Neural progenitor cell (in vitro differentiated cells): ENCODE results near the gene SRBD1. TPM values are rescaled to one million over a fixed set of nuclear protein-coding genes. Genes with fewer than 3 reads are reported as not detected.

Source experiments
- DNase-seq: peaks from one replicate; pipeline ENCODE4 v3.0.0-alpha.2; 2016; ENCODE audit warnings: low spot score
- H2AFZ ChIP-seq: fragments of 200-600 bp; sonication (generic); replicated peaks from 2 replicates; pipeline ENCODE4 v1.6.1; 2016; ENCODE audit warnings: antibody characterized with exemption
- H3F3A ChIP-seq: fragments of 200-600 bp; sonication (generic); 2 replicates; pipeline ENCODE4 v1.6.1; 2016; ENCODE audit warnings: antibody characterized with exemption, low read depth
- H3K27ac ChIP-seq: fragments of 200-600 bp; sonication (generic); 2 replicates; pipeline ENCODE4 v1.5.1; 2016; ENCODE audit warnings: mild to moderate bottlenecking
- H3K27me3 ChIP-seq: fragments of 200-600 bp; sonication (generic); 2 replicates; pipeline ENCODE4 v1.6.1; 2016; ENCODE audit warnings: mild to moderate bottlenecking, moderate library complexity
- H3K36me3 ChIP-seq: fragments of 200-600 bp; sonication (generic); 2 replicates; pipeline ENCODE4 v1.5.1; 2016
- H3K4me1 ChIP-seq: fragments of 200-600 bp; sonication (generic); 2 replicates; pipeline ENCODE4 v1.6.1; 2016; ENCODE audit warnings: mixed run types
- H3K4me2 ChIP-seq: fragments of 200-600 bp; sonication (generic); 2 replicates; pipeline ENCODE4 v1.6.1; 2016
- H3K4me3 ChIP-seq: fragments of 200-600 bp; sonication (generic); 2 replicates; pipeline ENCODE4 v1.5.1; 2016
- H3K79me2 ChIP-seq: fragments of 200-600 bp; sonication (generic); 2 replicates; pipeline ENCODE4 v1.6.1; 2016; ENCODE audit warnings: low read depth
- H3K9ac ChIP-seq: fragments of 200-600 bp; sonication (generic); 2 replicates; pipeline ENCODE4 v1.6.1; 2016
- H3K9me3 ChIP-seq: fragments of 200-600 bp; sonication (generic); 2 replicates; pipeline ENCODE4 v1.5.1; 2016; ENCODE audit warnings: low read depth
- H4K20me1 ChIP-seq: fragments of 200-600 bp; sonication (generic); 2 replicates; pipeline ENCODE4 v1.6.1; 2016; ENCODE audit warnings: low read depth
- H3K27ac Mint-ChIP-seq: 3 replicates; pipeline ENCODE4 v1.8.0; 2021; ENCODE audit warnings: mixed read lengths
- H3K27me3 Mint-ChIP-seq: 2 replicates; pipeline ENCODE4 v1.8.0; 2022; ENCODE audit warnings: low read depth, mild to moderate bottlenecking, inconsistent platforms, moderate library complexity, mixed read lengths; ENCODE audit not compliant: insufficient read depth
- H3K36me3 Mint-ChIP-seq: 3 replicates; pipeline ENCODE4 v1.8.0; 2021; ENCODE audit warnings: mixed read lengths
- H3K4me1 Mint-ChIP-seq: 3 replicates; pipeline ENCODE4 v1.8.0; 2021; ENCODE audit warnings: mixed read lengths
- H3K4me3 Mint-ChIP-seq: 3 replicates; pipeline ENCODE4 v1.8.0; 2021; ENCODE audit warnings: mild to moderate bottlenecking, moderate library complexity, mixed read lengths
- H3K9me3 Mint-ChIP-seq: 3 replicates; pipeline ENCODE4 v1.8.0; 2020; ENCODE audit warnings: mixed read lengths
- EZH2 ChIP-seq: fragments of 200-600 bp; sonication (generic); IDR thresholded peaks from 2 replicates; pipeline ENCODE4 v1.6.1; 2017; ENCODE audit warnings: antibody characterized with exemption, mild to moderate bottlenecking, moderate library complexity
- EZH2phosphoT487 ChIP-seq: fragments of 200-600 bp; sonication (generic); IDR thresholded peaks from 2 replicates; pipeline ENCODE4 v1.6.1; 2017; ENCODE audit warnings: antibody characterized with exemption
- total RNA-seq: library from RNA; depleted of rRNA; stranded (reverse); fragments of >200 nt; gene quantifications from 2 replicates; pipeline ENCODE4 v1.2.3, GENCODE V29; 2015; ENCODE audit warnings: low replicate concordance
- TF ChIP-seq, protein P1 (sequence below): fragments of 200-600 bp; sonication (generic); IDR thresholded peaks from 2 replicates; pipeline ENCODE4 v1.5.1; 2017; ENCODE audit warnings: antibody characterized with exemption, mild to moderate bottlenecking

Gene SRBD1
- total RNA-seq, 1 donor from 2014 or later: 37.2 TPM

DNA sequence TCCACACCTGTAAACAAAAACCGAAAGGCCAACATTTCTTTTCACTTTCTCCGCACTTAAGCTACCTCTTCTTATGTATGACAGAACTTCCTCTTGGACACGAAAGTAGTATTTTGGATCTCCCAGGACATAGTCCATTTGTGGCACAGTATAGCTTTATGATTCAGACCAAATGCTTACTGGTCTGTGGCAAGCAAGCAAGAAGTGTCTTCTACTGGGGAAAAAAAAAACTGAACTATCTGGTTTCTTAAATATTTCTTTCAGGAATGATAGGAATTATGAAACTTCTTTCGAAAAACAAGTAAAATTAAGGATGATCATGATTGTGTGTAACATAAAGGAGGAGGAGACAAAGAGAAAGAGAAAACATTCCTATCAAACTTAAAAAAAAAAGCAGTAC, 33.6 kb downstream of the SRBD1 start:
- Histone ChIP-seq H3K9ac (no peak overlapping the region), H3K4me3 (no peak overlapping the region), H2AFZ (no peak overlapping the region), H3K27me3 (no peaks in the 10 kb centered on the region), H3K27ac (no peak overlapping the region), H3F3A (no peaks in the 10 kb centered on the region), H4K20me1 (no peaks in the 10 kb centered on the region), H3K4me2 (no peak overlapping the region), H3K9me3 (no peaks in the 10 kb centered on the region), H3K79me2 (no peaks in the 10 kb centered on the region), H3K36me3 (peaks cover 6% of the 10 kb centered on the region), H3K4me1 (no peaks in the 10 kb centered on the region)
- no peak overlapping the region for H3K27ac Mint-ChIP-seq
- peaks cover 17% of the 10 kb centered on the region for H3K36me3 Mint-ChIP-seq
- no peaks in the 10 kb centered on the region for H3K27me3 Mint-ChIP-seq
- TF ChIP-seq EZH2phosphoT487 (no peak), EZH2 (no peak)
- TF ChIP-seq, protein P1, sequence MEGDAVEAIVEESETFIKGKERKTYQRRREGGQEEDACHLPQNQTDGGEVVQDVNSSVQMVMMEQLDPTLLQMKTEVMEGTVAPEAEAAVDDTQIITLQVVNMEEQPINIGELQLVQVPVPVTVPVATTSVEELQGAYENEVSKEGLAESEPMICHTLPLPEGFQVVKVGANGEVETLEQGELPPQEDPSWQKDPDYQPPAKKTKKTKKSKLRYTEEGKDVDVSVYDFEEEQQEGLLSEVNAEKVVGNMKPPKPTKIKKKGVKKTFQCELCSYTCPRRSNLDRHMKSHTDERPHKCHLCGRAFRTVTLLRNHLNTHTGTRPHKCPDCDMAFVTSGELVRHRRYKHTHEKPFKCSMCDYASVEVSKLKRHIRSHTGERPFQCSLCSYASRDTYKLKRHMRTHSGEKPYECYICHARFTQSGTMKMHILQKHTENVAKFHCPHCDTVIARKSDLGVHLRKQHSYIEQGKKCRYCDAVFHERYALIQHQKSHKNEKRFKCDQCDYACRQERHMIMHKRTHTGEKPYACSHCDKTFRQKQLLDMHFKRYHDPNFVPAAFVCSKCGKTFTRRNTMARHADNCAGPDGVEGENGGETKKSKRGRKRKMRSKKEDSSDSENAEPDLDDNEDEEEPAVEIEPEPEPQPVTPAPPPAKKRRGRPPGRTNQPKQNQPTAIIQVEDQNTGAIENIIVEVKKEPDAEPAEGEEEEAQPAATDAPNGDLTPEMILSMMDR: no peak
- H3K4me1 Mint-ChIP-seq: peaks cover 21% of the 10 kb centered on the region
- DNase-seq: no peak
- no peak overlapping the region for H3K4me3 Mint-ChIP-seq
- no peaks in the 10 kb centered on the region for H3K9me3 Mint-ChIP-seq

- H3K36me3 ChIP-seq: peaks cover 10% of the 10 kb centered on the region
- H2AFZ ChIP-seq: no peak overlapping the region
- H3K27ac Mint-ChIP-seq: no peak overlapping the region
- H3K27me3 ChIP-seq: no peaks in the 10 kb centered on the region
- no peak overlapping the region for H3K4me2 ChIP-seq
- no peaks in the 10 kb centered on the region for H3K79me2 ChIP-seq
- no peak for DNase-seq
- no peak overlapping the region for H3K27ac ChIP-seq
- no peak overlapping the region for H3K9ac ChIP-seq
- no peaks in the 10 kb centered on the region for H3K27me3 Mint-ChIP-seq
- no peaks in the 10 kb centered on the region for H3F3A ChIP-seq
- no peaks in the 10 kb centered on the region for H3K9me3 ChIP-seq
- peaks cover 5% of the 10 kb centered on the region for H3K9me3 Mint-ChIP-seq
- no peak overlapping the region for H3K4me3 ChIP-seq
- H3K36me3 Mint-ChIP-seq: peaks cover 24% of the 10 kb centered on the region
- H3K4me3 Mint-ChIP-seq: no peak overlapping the region
- peaks cover 24% of the 10 kb centered on the region for H3K4me1 Mint-ChIP-seq
- TF ChIP-seq EZH2 (no peak), EZH2phosphoT487 (no peak)
- TF ChIP-seq, protein P1: no peak
- H3K4me1 ChIP-seq: peaks cover 3% of the 10 kb centered on the region
- H4K20me1 ChIP-seq: no peaks in the 10 kb centered on the region
These were observed 35.2 kb downstream of the SRBD1 start for GRCh38 chr2:45575881-45576280.

GRCh38 chr2:45572979-45573378, 38.1 kb downstream of the SRBD1 start:
- H3K9me3 ChIP-seq: no peaks in the 10 kb centered on the region
- H3K4me3 ChIP-seq: no peak overlapping the region
- H3K79me2 ChIP-seq: no peaks in the 10 kb centered on the region
- no peak overlapping the region for H2AFZ ChIP-seq
- no peaks in the 10 kb centered on the region for H4K20me1 ChIP-seq
- Mint-ChIP-seq H3K4me3 (no peak overlapping the region), H3K36me3 (peaks cover 27% of the 10 kb centered on the region), H3K27ac (no peak overlapping the region), H3K27me3 (no peaks in the 10 kb centered on the region), H3K4me1 (peaks cover 28% of the 10 kb centered on the region), H3K9me3 (peaks cover 5% of the 10 kb centered on the region)
- H3K27ac ChIP-seq: no peak overlapping the region
- H3K9ac ChIP-seq: no peak overlapping the region
- no peaks in the 10 kb centered on the region for H3K27me3 ChIP-seq
- H3K36me3 ChIP-seq: peaks cover 10% of the 10 kb centered on the region
- peaks cover 7% of the 10 kb centered on the region for H3K4me1 ChIP-seq
- no peak for TF ChIP-seq EZH2phosphoT487
- TF ChIP-seq EZH2: no peak
- TF ChIP-seq, protein P1: no peak
- no peaks in the 10 kb centered on the region for H3F3A ChIP-seq
- DNase-seq: no peak
- H3K4me2 ChIP-seq: no peak overlapping the region

GRCh38 chr2:45571940-45572339, 39.1 kb downstream of the SRBD1 start:
- H3K9me3 Mint-ChIP-seq: peaks cover 5% of the 10 kb centered on the region
- Histone ChIP-seq H3K36me3 (peaks cover 10% of the 10 kb centered on the region), H3K9ac (no peak overlapping the region), H3K27ac (no peak overlapping the region), H3K4me2 (no peak overlapping the region), H2AFZ (no peak overlapping the region), H3F3A (no peaks in the 10 kb centered on the region), H3K79me2 (no peaks in the 10 kb centered on the region), H4K20me1 (no peaks in the 10 kb centered on the region), H3K27me3 (no peaks in the 10 kb centered on the region), H3K4me3 (no peak overlapping the region), H3K9me3 (no peaks in the 10 kb centered on the region), H3K4me1 (peaks cover 7% of the 10 kb centered on the region)
- no peak for DNase-seq
- no peak overlapping the region for H3K27ac Mint-ChIP-seq
- H3K4me3 Mint-ChIP-seq: no peak overlapping the region
- H3K27me3 Mint-ChIP-seq: no peaks in the 10 kb centered on the region
- TF ChIP-seq, protein P1: no peak
- TF ChIP-seq EZH2phosphoT487 (no peak), EZH2 (no peak)
- H3K4me1 Mint-ChIP-seq: peaks cover 28% of the 10 kb centered on the region
- H3K36me3 Mint-ChIP-seq: peaks cover 25% of the 10 kb centered on the region
